Kidney epithelial cell (primary cell): Measurements from ENCODE around the gene CEP89. TPM values are rescaled to one million over a fixed set of nuclear protein-coding genes. Genes with fewer than 3 reads are reported as not detected.

Source experiments
- DNase-seq: peaks from one replicate; pipeline ENCODE4 v3.0.0-alpha.2; 2010; ENCODE audit warnings: low read depth
- H3K27me3 ChIP-seq: 2 replicates; pipeline ENCODE4 v1.6.0; 2011; ENCODE audit warnings: low read length; ENCODE audit not compliant: control insufficient read depth, insufficient read depth
- H3K36me3 ChIP-seq: 2 replicates; pipeline ENCODE4 v1.5.1; 2011; ENCODE audit warnings: low read length; ENCODE audit not compliant: control insufficient read depth, insufficient read depth
- H3K4me3 ChIP-seq: 2 replicates; pipeline ENCODE4 v1.5.1; 2011; ENCODE audit warnings: low read depth, mild to moderate bottlenecking, control low read depth, low read length
- total RNA-seq: library from RNA; depleted of rRNA; stranded (reverse); fragments of >200 nt; gene quantifications from 2 replicates; pipeline ENCODE4 v1.2.3, GENCODE V29; 2015
- TF ChIP-seq, protein P1 (sequence below): IDR thresholded peaks from 2 replicates; pipeline ENCODE4 v1.5.1; 2011; ENCODE audit warnings: mild to moderate bottlenecking, moderate library complexity, low read length, control low read depth, inconsistent platforms; ENCODE audit not compliant: insufficient read depth, poor library complexity, severe bottlenecking

Gene CEP89
- total RNA-seq, 1 donor from 2014 or later = 29.9 TPM

- Histone ChIP-seq H3K27me3 (no peaks in the 10 kb centered on the region), H3K36me3 (peaks cover 2% of the 10 kb centered on the region), H3K4me3 (no peak overlapping the region)
- TF ChIP-seq, protein P1, sequence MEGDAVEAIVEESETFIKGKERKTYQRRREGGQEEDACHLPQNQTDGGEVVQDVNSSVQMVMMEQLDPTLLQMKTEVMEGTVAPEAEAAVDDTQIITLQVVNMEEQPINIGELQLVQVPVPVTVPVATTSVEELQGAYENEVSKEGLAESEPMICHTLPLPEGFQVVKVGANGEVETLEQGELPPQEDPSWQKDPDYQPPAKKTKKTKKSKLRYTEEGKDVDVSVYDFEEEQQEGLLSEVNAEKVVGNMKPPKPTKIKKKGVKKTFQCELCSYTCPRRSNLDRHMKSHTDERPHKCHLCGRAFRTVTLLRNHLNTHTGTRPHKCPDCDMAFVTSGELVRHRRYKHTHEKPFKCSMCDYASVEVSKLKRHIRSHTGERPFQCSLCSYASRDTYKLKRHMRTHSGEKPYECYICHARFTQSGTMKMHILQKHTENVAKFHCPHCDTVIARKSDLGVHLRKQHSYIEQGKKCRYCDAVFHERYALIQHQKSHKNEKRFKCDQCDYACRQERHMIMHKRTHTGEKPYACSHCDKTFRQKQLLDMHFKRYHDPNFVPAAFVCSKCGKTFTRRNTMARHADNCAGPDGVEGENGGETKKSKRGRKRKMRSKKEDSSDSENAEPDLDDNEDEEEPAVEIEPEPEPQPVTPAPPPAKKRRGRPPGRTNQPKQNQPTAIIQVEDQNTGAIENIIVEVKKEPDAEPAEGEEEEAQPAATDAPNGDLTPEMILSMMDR = no peak
- no peak for DNase-seq
Measured at GRCh38 chr19:32880622-32881021, 91.1 kb downstream of the CEP89 start.

- Histone ChIP-seq H3K36me3 (peaks cover 2% of the 10 kb centered on the region), H3K27me3 (no peaks in the 10 kb centered on the region), H3K4me3 (no peak overlapping the region)
- no peak for DNase-seq
- TF ChIP-seq, protein P1 = no peak
Measured at GRCh38 chr19:32879741-32880140, 92.0 kb downstream of the CEP89 start.

GRCh38 chr19:32878988-32879387 is 92.8 kb downstream of the CEP89 start:
- Histone ChIP-seq H3K36me3 (peaks cover 2% of the 10 kb centered on the region), H3K27me3 (no peaks in the 10 kb centered on the region), H3K4me3 (no peak overlapping the region)
- TF ChIP-seq, protein P1 = no peak
- no peak for DNase-seq

DNA sequence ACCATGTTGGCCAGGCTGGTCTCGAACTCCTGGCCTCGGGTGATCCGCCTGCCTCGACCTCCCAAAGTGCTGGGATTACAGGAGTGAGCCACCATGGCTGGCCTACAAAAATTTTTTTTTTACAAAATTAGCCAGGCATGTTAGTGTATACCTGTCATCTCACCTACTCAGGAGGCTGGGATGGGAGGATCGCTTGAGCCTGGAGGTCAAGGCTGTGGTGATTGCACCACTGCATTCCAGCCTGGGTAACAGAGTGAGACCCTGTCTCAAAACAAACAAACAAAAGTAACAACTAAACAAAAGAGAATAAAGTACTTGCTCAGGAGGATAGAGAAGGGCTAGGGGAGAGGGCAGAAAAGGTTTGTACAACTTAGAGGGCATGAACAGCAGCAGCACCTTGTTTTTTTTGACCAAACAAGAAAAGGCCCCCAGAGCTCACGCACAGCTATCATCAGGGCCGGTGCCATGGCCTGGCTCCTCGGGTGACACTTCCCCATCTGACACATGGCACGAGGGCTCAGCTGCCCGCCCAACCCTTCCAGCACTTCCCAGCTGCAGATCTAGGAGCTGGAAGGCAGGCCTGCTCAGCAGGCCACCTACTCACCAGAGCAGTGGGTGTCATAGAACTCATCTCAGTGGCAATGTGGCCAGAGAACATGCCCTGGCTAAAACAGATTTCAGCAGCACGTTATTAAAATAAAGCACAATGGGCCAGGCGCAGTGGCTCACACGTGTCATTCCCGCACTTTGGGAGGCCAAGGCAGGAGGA is 93.6 kb downstream of the CEP89 start:
- no peak for DNase-seq
- peaks cover 2% of the 10 kb centered on the region for H3K36me3 ChIP-seq
- TF ChIP-seq, protein P1 = no peak
- no peaks in the 10 kb centered on the region for H3K27me3 ChIP-seq
- H3K4me3 ChIP-seq = no peak overlapping the region

DNA sequence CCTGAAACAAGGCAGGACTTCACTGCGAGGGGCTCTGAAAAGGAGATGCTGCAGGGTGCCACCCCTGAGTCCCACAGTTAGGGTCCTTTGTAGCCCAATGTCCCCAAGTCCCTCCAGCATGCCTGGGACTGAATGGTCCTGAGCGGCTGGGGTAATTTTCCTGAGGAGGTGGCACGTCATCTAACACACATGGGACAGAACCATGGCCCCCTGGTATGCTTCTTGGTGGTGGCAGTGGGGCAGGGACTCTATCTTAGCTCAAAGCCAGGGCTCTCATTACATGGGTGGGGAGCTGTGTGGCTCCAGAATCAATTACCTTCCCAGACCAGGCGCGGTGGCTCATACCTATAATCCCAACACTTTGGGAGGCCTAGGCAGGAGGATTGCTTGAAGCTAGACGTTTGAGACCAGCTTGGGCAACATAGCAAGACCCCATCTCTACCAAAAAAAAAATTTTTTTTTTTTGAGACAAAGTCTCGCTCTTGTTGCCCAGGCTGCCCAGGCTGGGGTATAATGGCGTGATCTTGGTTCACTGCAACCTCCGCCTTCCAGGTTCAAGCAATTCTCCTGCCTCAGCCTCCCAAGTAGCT is 94.3 kb downstream of the CEP89 start:
- no peak for DNase-seq
- TF ChIP-seq, protein P1 = no peak
- Histone ChIP-seq H3K27me3 (no peaks in the 10 kb centered on the region), H3K36me3 (peaks cover 2% of the 10 kb centered on the region), H3K4me3 (no peak overlapping the region)

- Histone ChIP-seq H3K36me3 (peaks cover 2% of the 10 kb centered on the region), H3K4me3 (no peak overlapping the region), H3K27me3 (no peaks in the 10 kb centered on the region)
- TF ChIP-seq, protein P1 = no peak
- DNase-seq = no peak
Measured at GRCh38 chr19:32876919-32877285, 94.9 kb downstream of the CEP89 start.
